Embryonic facial prominence (tissue), 1 donor: Measurements from ENCODE around the gene TELO2.

ENCODE experiments used
- DNase-seq: peaks from one replicate; pipeline ENCODE4 v3.0.0-alpha.2; 2016; ENCODE audit errors: extremely low spot score

The TELO2 gene

GRCh38 chr16:1518626-1519135 is 25.5 kb downstream of the TELO2 start:
- no peak for DNase-seq

DNA sequence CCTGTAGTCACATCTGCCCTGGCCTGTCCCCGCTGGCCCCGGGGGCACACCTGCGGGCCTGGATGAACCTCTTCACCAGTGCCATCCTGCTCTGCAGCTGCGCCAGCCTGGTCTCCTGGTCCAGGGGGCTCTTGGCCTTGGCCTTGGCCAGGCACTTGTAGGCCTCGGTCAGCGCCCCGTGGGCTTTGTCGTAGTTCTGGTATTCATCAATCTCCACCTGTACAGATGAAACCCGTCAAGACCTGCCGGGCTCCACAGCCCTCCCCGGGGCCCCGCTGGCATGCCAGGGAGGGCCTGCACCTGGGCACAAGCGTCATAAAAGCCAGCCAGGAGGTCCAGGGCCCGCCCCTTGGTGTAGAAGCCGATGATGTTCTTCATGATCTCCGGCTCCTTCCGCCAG is 26.7 kb downstream of the TELO2 start:
- no peak for DNase-seq

GRCh38 chr16:1520461-1520860 is 27.3 kb downstream of the TELO2 start:
- no peak for DNase-seq

- DNase-seq: no peak
Observed at GRCh38 chr16:1523581-1524245, 30.6 kb downstream of the TELO2 start.

DNA sequence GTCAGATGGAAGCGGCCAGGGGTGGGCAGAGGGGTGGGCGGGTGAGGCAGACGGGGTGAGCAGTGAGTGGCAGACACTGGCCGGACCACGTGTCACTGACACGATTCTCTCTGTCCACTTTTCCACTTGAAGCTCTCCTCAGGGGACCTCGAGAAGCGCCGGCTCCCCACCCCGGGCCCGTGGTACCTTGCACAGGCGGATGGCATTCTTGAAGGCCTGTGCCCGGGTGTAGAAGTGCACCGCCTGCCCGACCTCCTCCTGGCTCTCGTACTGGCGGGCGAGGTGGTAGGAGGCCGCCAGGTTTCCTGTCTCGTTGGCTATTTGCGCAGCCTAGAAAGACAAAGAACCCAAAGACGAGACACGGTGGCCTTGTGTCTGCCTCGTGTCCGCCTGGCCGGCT is 31.2 kb downstream of the TELO2 start:
- no peak for DNase-seq

DNA sequence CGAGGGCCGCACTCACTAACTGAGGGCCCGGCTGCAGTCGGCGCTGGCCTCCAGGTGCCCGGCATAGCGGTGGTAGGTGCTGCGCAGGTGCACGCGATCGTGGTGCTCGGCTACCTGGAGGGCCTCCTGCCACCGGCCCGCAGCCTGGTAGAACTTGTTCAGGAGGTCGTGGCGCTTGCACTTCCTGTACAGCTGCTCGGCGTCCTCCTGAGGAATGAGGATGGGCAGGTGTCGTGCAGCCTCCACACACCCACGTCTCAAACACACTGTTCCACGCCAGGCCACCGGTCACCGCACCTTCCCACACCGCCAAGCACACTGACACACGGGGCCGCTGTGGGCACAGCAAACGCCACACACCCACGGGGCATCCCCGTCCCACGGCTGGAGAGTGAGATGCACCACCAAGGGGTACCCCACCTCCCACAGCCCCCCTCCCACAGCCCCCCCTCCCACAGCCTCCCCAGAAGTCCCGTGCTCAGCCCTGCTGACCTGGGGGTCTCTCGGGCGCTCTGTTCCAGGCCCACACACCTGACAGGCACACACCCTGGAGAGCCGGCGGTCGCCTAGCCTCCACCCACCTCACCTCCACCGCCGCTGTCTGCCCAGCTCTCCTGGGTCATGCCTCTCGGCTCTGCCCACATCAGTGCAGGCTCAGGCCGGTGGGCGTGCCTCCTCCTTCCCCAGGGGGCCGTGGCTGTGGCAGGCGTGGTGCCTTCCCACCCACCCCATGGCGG is 32.9 kb downstream of the TELO2 start:
- no peak for DNase-seq

- no peak for DNase-seq
Observed at GRCh38 chr16:1526608-1527555, 33.7 kb downstream of the TELO2 start.

GRCh38 chr16:1527836-1528811 is 35.0 kb downstream of the TELO2 start:
- no peak for DNase-seq

GRCh38 chr16:1528921-1529537 is 35.9 kb downstream of the TELO2 start:
- DNase-seq: no peak

- DNase-seq: no peak
Observed at GRCh38 chr16:1530349-1530882, 37.3 kb downstream of the TELO2 start.

- DNase-seq: peak; percentile 40
Observed at GRCh38 chr16:1530883-1531637, 37.9 kb downstream of the TELO2 start.

DNA sequence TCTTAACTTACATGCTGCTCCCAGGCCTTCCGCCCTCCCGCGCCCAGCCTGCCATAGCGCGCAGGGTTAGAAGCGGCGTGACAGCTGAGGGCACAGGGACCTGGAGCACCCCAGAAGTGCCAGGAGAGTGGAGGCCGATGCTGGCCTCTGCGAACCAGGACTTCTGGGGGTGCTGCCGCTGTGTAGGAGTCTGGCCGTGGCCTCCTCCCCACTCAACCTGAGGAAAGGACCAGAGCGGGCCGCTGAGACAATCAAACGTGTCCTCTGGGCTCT is 38.4 kb downstream of the TELO2 start:
- no peak for DNase-seq

DNA sequence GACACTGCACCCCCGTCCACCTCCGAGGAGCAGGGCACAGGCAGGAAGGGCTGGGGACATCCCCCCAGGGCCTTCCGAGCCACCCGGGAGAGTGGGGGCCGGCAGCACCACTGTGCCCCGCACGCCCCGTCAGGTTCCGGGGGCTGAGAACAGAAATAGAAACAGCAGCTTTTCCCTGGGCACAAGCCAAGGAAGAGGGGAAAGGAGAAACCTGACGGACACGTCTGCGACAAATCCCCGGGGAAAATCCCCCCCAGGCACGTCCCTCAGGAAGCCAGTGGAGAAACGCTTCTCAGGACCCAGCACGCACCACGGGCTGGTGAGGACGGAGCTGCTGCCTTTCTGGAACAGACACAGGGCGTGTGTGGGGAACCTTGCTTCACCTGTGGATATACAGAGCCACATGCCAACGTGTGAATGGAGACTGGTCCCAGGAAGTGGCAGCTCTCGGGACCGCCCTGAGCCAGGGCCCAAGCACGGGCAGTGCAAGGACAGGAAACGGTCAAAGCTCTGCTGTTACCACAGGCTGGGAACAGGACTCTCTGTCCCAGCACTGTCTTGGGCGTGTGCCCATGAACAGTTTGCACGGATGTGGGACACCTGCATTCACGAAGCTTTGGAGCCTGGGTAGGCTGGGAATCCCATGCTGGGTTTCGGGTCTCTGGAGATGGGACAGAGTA is 39.1 kb downstream of the TELO2 start:
- no peak for DNase-seq

- DNase-seq: no peak
Observed at GRCh38 chr16:1532771-1533170, 39.6 kb downstream of the TELO2 start.

DNA sequence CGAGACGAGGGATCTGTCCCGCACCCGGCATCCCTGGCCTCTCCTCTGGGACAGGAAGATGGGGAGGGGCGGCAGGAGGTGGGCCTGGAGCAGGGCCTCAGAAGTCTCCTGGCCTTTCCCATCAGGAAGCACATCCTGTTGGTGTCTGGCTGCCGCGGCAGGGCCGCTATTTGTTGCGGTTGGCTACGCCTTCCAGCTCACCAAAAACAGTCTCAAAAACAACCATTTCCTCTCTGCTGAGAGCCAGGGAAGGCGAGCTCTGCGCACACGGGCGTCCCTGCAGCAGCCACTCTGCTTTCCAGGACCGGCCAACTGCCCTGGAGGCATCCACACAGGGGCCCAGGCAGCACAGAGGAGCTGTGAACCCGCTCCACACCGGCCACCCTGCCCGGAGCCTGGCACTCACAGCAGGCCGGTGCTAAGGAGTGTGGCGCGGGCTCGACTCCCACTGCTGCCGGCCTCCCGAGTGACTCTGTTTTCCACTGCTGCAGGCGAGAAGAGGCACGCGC is 40.3 kb downstream of the TELO2 start, which contains the start of gene TMEM204:
TSS of gene TMEM204 (plus strand) at position 224 of the 509 bp plus-strand sequence. CDS start 610 bp downstream, outside the sequence.
- DNase-seq: no peak

GRCh38 chr16:1534021-1535020 is 41.2 kb downstream of the TELO2 start:
- DNase-seq: peak; percentile 39
